Lower leg skin (tissue), 3 donors: Measurements from ENCODE around the gene TSPO.

Source experiments
- POLR2A ChIP-seq, 2 donors: fragments of 450-650 bp; IDR thresholded peaks; one replicate each; pipeline ENCODE4 v1.6.1; 2016 to 2017; ENCODE audit warnings: antibody characterized with exemption in 2 of 2, mild to moderate bottlenecking in 1 of 2, moderate library complexity in 1 of 2
- TF ChIP-seq, protein P1 (sequence below), 3 donors: fragments of 450-650 bp; IDR thresholded peaks; one replicate each; pipeline ENCODE4 v1.5.1; 2016; ENCODE audit warnings: antibody characterized with exemption in 3 of 3, mild to moderate bottlenecking in 3 of 3, moderate library complexity in 2 of 3

DNA sequence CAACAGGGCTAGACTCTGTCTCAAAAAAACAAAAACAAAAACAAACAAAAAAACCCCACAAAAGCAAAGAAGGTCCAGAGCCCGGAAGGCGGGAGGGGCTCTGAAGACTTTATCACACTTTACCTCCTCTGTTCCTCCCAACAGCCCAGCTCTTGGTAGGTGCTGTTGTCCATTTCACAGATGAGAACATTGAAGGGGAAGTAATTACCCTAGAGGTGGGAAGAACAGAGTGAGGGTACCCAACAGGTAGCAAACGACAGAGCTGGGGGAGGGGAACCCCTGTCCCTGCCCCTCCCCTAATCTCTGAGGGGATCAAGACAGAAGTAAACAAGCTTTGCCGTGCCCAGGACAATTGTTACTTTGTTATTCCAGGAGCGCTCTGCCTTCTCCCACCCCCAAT lies 41.8 kb upstream of the TSPO start:
- TF ChIP-seq, protein P1, sequence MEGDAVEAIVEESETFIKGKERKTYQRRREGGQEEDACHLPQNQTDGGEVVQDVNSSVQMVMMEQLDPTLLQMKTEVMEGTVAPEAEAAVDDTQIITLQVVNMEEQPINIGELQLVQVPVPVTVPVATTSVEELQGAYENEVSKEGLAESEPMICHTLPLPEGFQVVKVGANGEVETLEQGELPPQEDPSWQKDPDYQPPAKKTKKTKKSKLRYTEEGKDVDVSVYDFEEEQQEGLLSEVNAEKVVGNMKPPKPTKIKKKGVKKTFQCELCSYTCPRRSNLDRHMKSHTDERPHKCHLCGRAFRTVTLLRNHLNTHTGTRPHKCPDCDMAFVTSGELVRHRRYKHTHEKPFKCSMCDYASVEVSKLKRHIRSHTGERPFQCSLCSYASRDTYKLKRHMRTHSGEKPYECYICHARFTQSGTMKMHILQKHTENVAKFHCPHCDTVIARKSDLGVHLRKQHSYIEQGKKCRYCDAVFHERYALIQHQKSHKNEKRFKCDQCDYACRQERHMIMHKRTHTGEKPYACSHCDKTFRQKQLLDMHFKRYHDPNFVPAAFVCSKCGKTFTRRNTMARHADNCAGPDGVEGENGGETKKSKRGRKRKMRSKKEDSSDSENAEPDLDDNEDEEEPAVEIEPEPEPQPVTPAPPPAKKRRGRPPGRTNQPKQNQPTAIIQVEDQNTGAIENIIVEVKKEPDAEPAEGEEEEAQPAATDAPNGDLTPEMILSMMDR (IDR thresholded peaks at IDR 0.05), result no peak
- TF ChIP-seq POLR2A (IDR thresholded peaks at IDR 0.05), result no peak
